BLaER1 (cell line): ENCODE measurements around the gene IDH3G.
A peak's percentile ranks its signal among the peaks of the same experiment; 100 is the strongest.

Experiments used
- H3K27ac ChIP-seq: shearing (Covaris generic); formaldehyde crosslinking; 2 replicates; pipeline ENCODE4 v1.8.1; 2022
- H3K27me3 ChIP-seq: shearing (Covaris generic); formaldehyde crosslinking; 2 replicates; pipeline ENCODE4 v1.8.1; 2022
- H3K36me3 ChIP-seq: shearing (Covaris generic); formaldehyde crosslinking; 2 replicates; pipeline ENCODE4 v1.8.1; 2022
- H3K4me1 ChIP-seq: shearing (Covaris generic); formaldehyde crosslinking; 2 replicates; pipeline ENCODE4 v1.8.1; 2022
- H3K4me2 ChIP-seq: shearing (Covaris generic); formaldehyde crosslinking; 2 replicates; pipeline ENCODE4 v1.8.1; 2022
- H3K4me3 ChIP-seq: shearing (Covaris generic); formaldehyde crosslinking; 2 replicates; pipeline ENCODE4 v1.8.1; 2022
- H3K9ac ChIP-seq: shearing (Covaris generic); formaldehyde crosslinking; 2 replicates; pipeline ENCODE4 v1.8.1; 2022
- H3K9me3 ChIP-seq: shearing (Covaris generic); formaldehyde crosslinking; 2 replicates; pipeline ENCODE4 v1.8.1; 2022
- H4K20me1 ChIP-seq: shearing (Covaris generic); formaldehyde crosslinking; 2 replicates; pipeline ENCODE4 v1.8.1; 2022
- Cebpa-rat ChIP-seq: shearing (Covaris generic); IDR thresholded peaks from 2 replicates; pipeline ENCODE4 v1.8.1; 2022

The IDH3G gene

GRCh38 chrX:153792368-153792767 lies 1.8 kb downstream of the IDH3G start:
- peaks cover 33% of the 10 kb centered on the region for H3K9me3 ChIP-seq
- H3K4me1 ChIP-seq = peaks cover 42% of the 10 kb centered on the region
- no peak for TF ChIP-seq Cebpa-rat
- H4K20me1 ChIP-seq = peaks cover 82% of the 10 kb centered on the region
- H3K4me2 ChIP-seq = peak overlapping the region; percentile 89
- H3K9ac ChIP-seq = peak overlapping the region; percentile 94; the same call in 1 of the 2 replicates
- no peak overlapping the region for H3K4me3 ChIP-seq
- no peak overlapping the region for H3K27ac ChIP-seq
- peaks cover 66% of the 10 kb centered on the region for H3K36me3 ChIP-seq
- peaks cover 37% of the 10 kb centered on the region for H3K27me3 ChIP-seq

- Histone ChIP-seq H3K27me3 (peaks cover 31% of the 10 kb centered on the region), H4K20me1 (peaks cover 77% of the 10 kb centered on the region), H3K9ac (no peak overlapping the region), H3K4me2 (no peak overlapping the region), H3K4me3 (no peak overlapping the region), H3K9me3 (peaks cover 26% of the 10 kb centered on the region), H3K4me1 (peaks cover 38% of the 10 kb centered on the region), H3K27ac (no peak overlapping the region), H3K36me3 (peaks cover 66% of the 10 kb centered on the region)
- no peak for TF ChIP-seq Cebpa-rat
Observed at GRCh38 chrX:153791104-153791852, 2.9 kb downstream of the IDH3G start.

- Histone ChIP-seq H3K4me1 (peaks cover 35% of the 10 kb centered on the region), H4K20me1 (peaks cover 69% of the 10 kb centered on the region), H3K27me3 (peaks cover 36% of the 10 kb centered on the region), H3K36me3 (peaks cover 71% of the 10 kb centered on the region), H3K4me2 (no peak overlapping the region), H3K27ac (no peak overlapping the region), H3K9ac (no peak overlapping the region), H3K4me3 (no peak overlapping the region), H3K9me3 (peaks cover 13% of the 10 kb centered on the region)
- no peak for TF ChIP-seq Cebpa-rat
Observed at GRCh38 chrX:153789654-153790053, 4.5 kb downstream of the IDH3G start.

GRCh38 chrX:153786669-153787068 lies 7.5 kb downstream of the IDH3G start:
- H3K4me2 ChIP-seq = no peak overlapping the region
- peaks cover 81% of the 10 kb centered on the region for H3K36me3 ChIP-seq
- H3K9me3 ChIP-seq = peaks cover 20% of the 10 kb centered on the region
- no peak for TF ChIP-seq Cebpa-rat
- no peak overlapping the region for H3K27ac ChIP-seq
- peaks cover 46% of the 10 kb centered on the region for H3K4me1 ChIP-seq
- H3K27me3 ChIP-seq = peaks cover 35% of the 10 kb centered on the region
- H4K20me1 ChIP-seq = peaks cover 59% of the 10 kb centered on the region
- H3K9ac ChIP-seq = no peak overlapping the region
- H3K4me3 ChIP-seq = no peak overlapping the region

GRCh38 chrX:153784325-153784967 lies 9.7 kb downstream of the IDH3G start:
- no peak overlapping the region for H3K27ac ChIP-seq
- H4K20me1 ChIP-seq = peaks cover 37% of the 10 kb centered on the region
- no peak overlapping the region for H3K4me3 ChIP-seq
- peaks cover 62% of the 10 kb centered on the region for H3K36me3 ChIP-seq
- peaks cover 20% of the 10 kb centered on the region for H3K9me3 ChIP-seq
- H3K27me3 ChIP-seq = peaks cover 16% of the 10 kb centered on the region; the same call in 1 of the 2 replicates
- no peak for TF ChIP-seq Cebpa-rat
- no peak overlapping the region for H3K9ac ChIP-seq
- H3K4me1 ChIP-seq = peaks cover 53% of the 10 kb centered on the region
- no peak overlapping the region for H3K4me2 ChIP-seq

- Histone ChIP-seq H3K4me2 (0 out of 2 replicates have a peak overlapping the region, but pooled peaks have one; percentile 12), H4K20me1 (peaks cover 28% of the 10 kb centered on the region; the same call in 1 of the 2 replicates), H3K4me1 (peaks cover 60% of the 10 kb centered on the region), H3K36me3 (peaks cover 53% of the 10 kb centered on the region), H3K4me3 (no peak overlapping the region), H3K27ac (no peak overlapping the region), H3K9ac (no peak overlapping the region), H3K9me3 (peaks cover 20% of the 10 kb centered on the region), H3K27me3 (peaks cover 14% of the 10 kb centered on the region; the same call in 1 of the 2 replicates)
- TF ChIP-seq Cebpa-rat = no peak
Observed at GRCh38 chrX:153783378-153784013, 10.7 kb downstream of the IDH3G start.

- H3K9me3 ChIP-seq = peaks cover 20% of the 10 kb centered on the region
- H3K4me3 ChIP-seq = no peak overlapping the region
- H3K27me3 ChIP-seq = peaks cover 9% of the 10 kb centered on the region; the same call in 1 of the 2 replicates
- no peak overlapping the region for H3K27ac ChIP-seq
- peak overlapping the region; percentile 12; the same call in 1 of the 2 replicates for H3K4me2 ChIP-seq
- H3K9ac ChIP-seq = no peak overlapping the region
- peaks cover 66% of the 10 kb centered on the region for H3K4me1 ChIP-seq
- H4K20me1 ChIP-seq = peaks cover 21% of the 10 kb centered on the region; the same call in 1 of the 2 replicates
- TF ChIP-seq Cebpa-rat = no peak
- peaks cover 46% of the 10 kb centered on the region for H3K36me3 ChIP-seq
Observed at GRCh38 chrX:153782871-153783270, 11.3 kb downstream of the IDH3G start.

- peaks cover 71% of the 10 kb centered on the region for H3K4me1 ChIP-seq
- no peak overlapping the region for H3K9ac ChIP-seq
- peak overlapping the region; percentile 76 for H3K4me2 ChIP-seq
- H3K27ac ChIP-seq = no peak overlapping the region
- H3K4me3 ChIP-seq = no peak overlapping the region
- peaks cover 16% of the 10 kb centered on the region; the same call in 1 of the 2 replicates for H4K20me1 ChIP-seq
- H3K27me3 ChIP-seq = peaks cover 9% of the 10 kb centered on the region; the same call in 1 of the 2 replicates
- no peak for TF ChIP-seq Cebpa-rat
- H3K9me3 ChIP-seq = peaks cover 20% of the 10 kb centered on the region
- H3K36me3 ChIP-seq = peaks cover 41% of the 10 kb centered on the region
Observed at GRCh38 chrX:153782313-153782712, 11.9 kb downstream of the IDH3G start.

GRCh38 chrX:153781428-153782047 lies 12.6 kb downstream of the IDH3G start:
- peak overlapping the region; percentile 77 for H3K27ac ChIP-seq
- peaks cover 20% of the 10 kb centered on the region for H3K9me3 ChIP-seq
- peaks cover 71% of the 10 kb centered on the region for H3K4me1 ChIP-seq
- H3K4me2 ChIP-seq = peak overlapping the region; percentile 76
- H3K4me3 ChIP-seq = peak overlapping the region; percentile 52
- peaks cover 10% of the 10 kb centered on the region; the same call in 1 of the 2 replicates for H4K20me1 ChIP-seq
- H3K27me3 ChIP-seq = peaks cover 9% of the 10 kb centered on the region; the same call in 1 of the 2 replicates
- no peak for TF ChIP-seq Cebpa-rat
- H3K36me3 ChIP-seq = peaks cover 33% of the 10 kb centered on the region
- peak overlapping the region; percentile 65 for H3K9ac ChIP-seq
